Suppressor macrophage treated with lipopolysaccharide for 4 hours (primary cell): ENCODE results near the gene SELP.
A peak's percentile ranks its signal among the peaks of the same experiment; 100 is the strongest.
"Not testable (repeated sequence)": the region's sequence is repeated elsewhere in the genome, so short reads cannot be mapped to it uniquely, and the experiment has no call there.

ENCODE experiments used
- DNase-seq: peaks from one replicate; pipeline ENCODE4 v3.0.0-alpha.2; 2020

Gene SELP

DNA sequence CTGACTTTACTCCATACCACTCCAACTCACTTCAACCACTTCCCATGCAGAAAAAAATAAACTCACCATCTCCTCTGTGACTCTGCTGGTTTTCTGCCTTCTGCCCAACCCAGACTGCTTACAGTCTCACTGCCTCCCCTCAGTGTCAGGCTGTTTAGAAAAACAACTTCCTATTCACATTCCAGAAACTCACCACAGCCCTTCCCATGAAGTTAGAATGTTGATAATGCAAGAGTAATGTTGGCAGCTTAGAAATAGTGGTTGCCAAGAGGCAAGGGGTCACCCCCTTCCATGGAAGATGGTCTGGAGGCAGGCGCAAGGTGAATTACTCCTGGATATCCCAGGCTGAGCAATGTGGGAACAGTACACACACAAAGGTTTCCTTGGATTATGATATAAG is at the start of gene SELP:
SELP (minus strand) TSS at position 119 of the 400 bp plus-strand sequence; CDS start at position 69, 50 bp downstream.
- no peak for DNase-seq

- no peak for DNase-seq
These were observed 49.8 kb upstream of the SELP start for GRCh38 chr1:169679692-169680091.

DNA sequence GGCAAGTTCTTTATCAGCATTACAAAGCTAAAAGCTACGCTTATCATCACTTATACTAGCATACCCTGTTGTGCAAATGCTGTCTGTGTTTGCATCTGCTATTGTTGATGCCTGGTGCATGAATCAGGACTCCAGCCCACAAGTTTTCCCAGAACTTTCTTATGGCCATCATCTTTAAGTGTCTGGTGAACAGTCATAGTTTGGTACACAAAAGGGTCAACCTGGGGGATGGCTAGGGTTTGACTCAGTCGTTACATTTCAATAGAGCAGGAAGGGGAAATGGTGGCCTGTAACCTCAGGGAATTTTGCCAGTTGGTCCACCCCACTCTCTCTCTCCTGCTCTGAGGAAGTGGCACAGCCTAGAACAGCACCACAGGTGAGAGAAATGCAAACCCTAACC is 46.1 kb upstream of the SELP start:
- DNase-seq, result no peak

GRCh38 chr1:169670836-169671235 is 40.9 kb upstream of the SELP start:
- DNase-seq, result no peak

DNA sequence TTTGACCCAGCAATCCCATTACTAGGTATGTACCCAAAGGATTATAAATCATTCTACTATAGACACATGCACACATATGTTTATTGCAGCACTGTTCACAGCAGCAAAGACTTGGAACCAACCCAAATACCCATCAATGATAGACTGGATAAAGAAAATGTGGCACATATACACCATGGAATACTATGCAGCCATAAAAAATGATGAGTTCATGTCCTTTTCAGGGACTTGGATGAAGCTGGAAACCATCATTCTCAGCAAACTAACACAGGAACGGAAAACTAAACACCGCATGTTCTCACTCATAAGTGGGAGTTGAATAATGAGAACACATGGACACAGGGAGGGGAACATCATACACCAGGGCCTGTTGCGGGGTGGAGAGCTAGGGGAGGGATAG is 40.3 kb upstream of the SELP start:
- DNase-seq, result not testable (repeated sequence)

DNA sequence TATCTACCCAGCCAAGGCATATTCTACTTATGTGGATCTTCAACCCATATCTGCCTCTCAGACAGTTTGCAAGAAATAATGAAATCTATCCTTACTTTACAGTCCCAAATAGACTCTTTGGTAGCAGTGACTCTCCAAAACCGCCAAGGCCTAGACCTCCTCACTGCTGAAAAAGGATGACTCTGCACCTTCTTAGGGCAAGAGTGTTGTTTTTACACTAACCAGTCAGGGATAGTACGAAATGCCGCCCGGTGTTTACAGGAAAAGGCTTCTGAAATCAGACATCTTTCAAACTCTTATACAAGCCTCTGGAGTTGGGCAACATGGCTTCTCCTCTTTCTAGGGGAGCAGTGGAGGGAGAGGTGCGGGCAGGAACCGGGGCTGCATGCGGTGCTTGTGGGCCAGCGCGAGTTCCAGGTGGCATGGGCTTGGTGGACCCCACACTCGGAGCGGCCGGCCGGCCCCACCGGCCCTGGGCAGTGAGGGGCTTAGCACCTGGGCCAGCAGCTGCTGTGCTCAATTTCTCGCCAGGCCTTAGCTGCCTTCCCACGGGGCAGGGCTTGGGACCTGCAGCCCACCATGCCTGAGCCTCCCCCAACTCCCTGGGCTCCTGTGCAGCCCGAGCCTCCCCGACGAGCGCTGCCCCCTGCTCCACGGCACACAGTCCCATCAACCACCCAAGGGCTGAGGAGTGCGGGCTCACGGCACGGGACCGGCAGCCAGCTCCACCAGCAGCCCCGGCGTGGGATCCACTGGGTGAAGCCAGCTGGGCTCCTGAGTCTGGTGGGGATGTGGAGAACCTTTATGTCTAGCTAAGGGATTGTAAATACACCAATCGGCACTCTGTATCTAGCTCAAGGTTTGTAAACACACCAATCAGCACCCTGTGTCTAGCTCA is 38.0 kb upstream of the SELP start:
- DNase-seq, result peak; percentile 35

- DNase-seq, result peak; percentile 53
These were observed 37.3 kb upstream of the SELP start for GRCh38 chr1:169667227-169667639.

GRCh38 chr1:169662680-169663079 is 32.8 kb upstream of the SELP start:
- not testable (repeated sequence) for DNase-seq

DNA sequence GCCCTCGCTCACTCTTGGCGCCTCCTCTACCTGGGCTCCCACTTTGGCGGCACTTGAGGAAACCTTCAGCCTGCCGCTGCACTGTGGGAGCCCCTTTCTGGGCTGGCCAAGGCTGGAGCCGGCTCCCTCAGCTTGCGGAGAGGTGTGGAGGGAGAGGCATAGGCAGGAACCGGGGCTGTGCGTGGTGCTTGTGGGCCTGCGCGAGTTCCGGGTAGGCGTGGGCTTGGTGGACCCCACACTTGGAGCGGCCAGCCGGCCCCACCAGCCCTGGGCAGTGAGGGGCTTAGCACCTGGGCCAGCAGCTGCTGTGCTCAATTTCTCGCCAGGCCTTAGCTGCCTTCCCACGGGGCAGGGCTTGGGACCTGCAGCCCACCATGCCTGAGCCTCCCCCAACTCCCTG is 31.1 kb upstream of the SELP start:
- not testable (repeated sequence) for DNase-seq

GRCh38 chr1:169658777-169659176 is 28.9 kb upstream of the SELP start:
- DNase-seq, result not testable (repeated sequence)

DNA sequence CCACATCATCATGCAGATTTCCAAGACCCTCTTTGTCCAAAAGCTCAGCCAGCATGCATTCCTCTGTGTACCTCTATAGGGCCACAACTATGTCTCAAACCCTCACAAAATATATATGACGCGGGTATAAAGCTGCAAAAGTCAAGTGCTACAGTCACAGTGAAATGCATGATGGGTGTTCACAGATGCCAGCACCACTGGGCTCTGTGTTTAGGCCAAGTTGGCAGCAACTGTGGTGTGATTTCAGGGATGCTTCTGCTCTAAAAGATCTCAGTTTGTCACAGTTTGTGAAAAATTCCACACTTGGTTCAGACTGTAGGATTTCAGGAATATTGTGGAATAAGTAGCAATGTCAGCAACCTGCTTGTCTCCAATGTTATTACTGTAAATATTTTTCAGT is 23.9 kb upstream of the SELP start:
- no peak for DNase-seq

GRCh38 chr1:169651035-169651434 is 21.1 kb upstream of the SELP start:
- DNase-seq, result no peak

DNA sequence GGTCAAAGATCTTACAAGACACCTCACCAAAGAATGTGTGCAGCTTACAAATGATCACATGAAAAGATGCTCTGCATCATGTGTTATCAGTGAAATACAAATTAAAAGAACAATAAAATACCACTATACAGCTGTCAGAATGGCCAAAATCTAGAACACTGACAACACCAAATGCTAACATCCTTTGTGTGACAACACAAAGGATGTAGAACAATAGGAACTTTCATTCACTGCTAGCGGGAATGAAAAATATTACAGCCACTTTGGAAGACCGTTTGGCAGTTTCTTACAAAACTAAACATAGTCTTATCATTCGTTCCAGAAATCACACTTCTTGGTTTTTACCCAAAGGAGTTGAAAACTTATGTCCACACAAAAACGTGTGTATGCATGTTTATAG is 20.6 kb upstream of the SELP start:
- DNase-seq, result no peak

GRCh38 chr1:169648709-169649108 is 18.8 kb upstream of the SELP start:
- DNase-seq, result peak; percentile 10

DNA sequence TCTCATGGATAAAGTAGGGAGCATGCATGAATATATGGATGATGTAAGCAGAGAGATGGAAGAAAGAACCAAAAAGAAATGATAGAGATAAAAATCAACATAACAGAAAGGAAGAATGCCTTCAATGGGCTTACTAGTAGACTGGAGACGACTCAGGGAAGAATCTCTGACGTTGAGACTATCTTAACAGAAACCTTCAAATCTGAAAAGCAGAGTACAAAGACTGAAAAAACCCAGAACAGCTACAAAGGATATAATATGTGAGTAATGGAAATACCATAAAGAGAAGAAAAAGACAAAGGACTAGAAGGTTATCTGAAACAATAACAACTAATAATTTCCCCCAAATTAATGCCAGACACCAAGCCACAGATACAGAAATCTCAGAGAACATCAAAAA is 18.3 kb upstream of the SELP start:
- no peak for DNase-seq

DNA sequence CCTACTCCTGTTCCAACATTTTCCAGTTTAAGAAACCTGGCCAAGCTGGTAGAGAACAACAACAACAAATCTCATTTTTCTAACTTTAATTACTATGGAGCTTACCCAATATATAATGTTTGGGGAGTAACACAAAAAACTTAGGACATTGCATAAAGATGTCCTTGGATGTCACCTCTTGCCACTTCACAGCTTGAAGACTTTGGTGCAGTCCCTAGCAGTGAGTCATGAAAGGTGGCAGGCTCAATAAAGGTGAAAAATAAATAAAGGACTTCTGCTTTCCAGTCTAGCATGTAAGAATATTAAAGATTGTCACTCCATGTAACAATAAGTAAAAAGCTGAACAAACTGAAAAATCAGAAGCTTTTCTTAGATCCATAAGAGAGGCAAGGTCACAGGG is 17.6 kb upstream of the SELP start:
- DNase-seq, result no peak

DNA sequence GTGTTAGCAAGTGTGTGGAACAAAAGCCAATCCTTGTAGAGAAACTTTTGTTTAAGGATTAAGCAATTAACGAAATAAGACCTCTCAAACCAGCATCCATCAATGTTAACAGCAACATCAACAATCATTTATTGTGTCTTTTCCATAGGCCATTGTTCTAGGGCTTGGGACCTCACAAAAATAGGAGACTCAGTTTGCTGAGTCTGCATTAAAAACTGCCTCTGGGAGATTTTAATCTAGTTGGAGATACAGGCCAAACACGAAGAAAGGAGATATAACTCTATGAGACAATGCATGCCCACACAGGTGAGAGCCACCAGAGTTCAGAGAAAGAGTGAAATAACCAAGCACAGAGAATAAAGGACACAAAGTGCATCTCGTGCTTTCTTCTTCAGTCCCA is 14.4 kb upstream of the SELP start:
- no peak for DNase-seq

DNA sequence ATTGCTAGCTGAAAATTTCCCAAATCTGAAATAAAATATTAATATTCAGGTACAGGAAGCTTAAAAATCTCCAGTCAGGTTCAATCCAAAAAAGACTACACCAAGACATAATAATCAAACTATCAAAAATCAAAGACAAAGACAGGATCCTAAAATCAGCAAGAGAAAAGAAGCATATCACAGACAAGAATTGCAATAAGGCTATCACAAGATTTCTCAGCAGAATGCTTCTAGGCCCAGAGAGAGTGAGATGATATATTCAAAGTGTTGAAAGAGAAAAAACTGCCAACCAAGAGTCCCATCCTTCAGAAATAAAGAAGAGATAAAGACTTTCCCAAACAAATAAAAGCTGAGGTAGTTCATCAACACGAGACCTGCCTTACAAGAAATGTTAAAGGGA is 5.0 kb upstream of the SELP start:
- DNase-seq, result no peak

DNA sequence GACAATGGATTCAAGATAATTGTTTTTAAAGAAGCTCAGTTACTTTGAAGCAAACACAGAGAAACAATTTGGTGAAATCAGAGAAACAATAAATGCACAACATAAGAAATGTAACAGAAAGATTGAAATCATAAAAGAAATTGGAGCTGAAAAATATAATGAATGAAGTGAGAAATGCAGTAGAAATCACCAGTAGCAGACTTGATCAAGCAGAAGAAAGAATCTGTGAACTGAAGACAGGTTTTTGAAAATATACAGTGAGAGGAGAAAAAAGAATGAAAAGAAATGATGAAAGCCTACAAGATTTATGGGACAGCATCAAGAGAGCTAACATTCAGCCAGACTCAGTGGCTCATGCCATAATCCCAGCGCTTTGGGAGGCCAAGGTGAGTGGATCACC is 4.2 kb upstream of the SELP start:
- no peak for DNase-seq

- DNase-seq, result no peak
These were observed 1.3 kb upstream of the SELP start for GRCh38 chr1:169631249-169631648.

DNA sequence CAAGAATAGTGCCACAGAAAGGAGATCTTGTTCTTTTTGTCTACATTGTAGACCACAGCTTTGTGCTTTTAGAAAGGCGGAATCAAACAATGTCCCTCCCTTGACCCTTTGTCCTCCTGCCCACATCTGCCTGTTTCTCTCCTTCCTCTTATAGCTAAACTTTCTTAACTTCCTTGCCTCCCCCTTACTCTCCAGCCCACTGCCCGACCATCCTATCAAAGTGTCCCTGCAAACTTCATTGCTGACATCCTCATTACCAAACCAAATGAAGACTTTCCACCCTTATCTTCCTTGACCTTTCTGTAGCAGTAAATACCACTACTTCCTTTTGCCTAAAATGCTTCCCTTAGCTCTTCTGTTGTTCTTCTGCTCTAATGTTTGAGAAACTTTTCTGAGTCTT is 5.0 kb downstream of the SELP start:
- DNase-seq, result no peak

DNA sequence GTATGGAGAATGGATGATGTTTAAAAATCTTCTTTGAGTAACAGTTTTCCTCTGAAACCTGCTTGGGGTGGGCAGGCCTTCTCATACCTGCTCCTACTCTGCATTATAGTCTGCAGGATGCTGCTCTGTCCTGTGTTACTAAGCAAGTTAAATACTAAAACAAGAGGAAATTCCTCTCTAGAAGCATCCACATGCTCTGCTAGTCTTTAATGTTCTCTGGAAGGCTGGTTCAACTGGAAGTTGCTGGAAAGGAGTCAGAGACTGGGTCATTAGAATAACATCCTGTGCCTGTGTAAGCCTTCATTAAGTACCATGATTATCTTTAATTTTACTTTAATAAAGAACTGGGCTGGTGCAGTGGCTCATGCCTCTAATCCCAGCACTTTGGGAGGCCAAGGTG is 5.8 kb downstream of the SELP start:
- no peak for DNase-seq

GRCh38 chr1:169623132-169623926 is 6.6 kb downstream of the SELP start:
- DNase-seq, result no peak

GRCh38 chr1:169620565-169620964 is 9.4 kb downstream of the SELP start:
- no peak for DNase-seq
